Trophoblast cell (in vitro differentiated cells and primary cell): ENCODE results near the gene NME2.

Experiments used
- DNase-seq, 2 donors: peaks; one replicate each; pipeline ENCODE4 v3.0.0-alpha.2; 2016
- H2AFZ ChIP-seq: 2 replicates; pipeline ENCODE4 v1.6.1; 2013; ENCODE audit warnings: low read length, moderate library complexity, mild to moderate bottlenecking; ENCODE audit not compliant: insufficient read depth, poor library complexity
- H2AK5ac ChIP-seq: 2 replicates; pipeline ENCODE4 v1.6.1; 2013; ENCODE audit warnings: mild to moderate bottlenecking, low read length
- H2BK120ac ChIP-seq: 2 replicates; pipeline ENCODE4 v1.6.1; 2013; ENCODE audit warnings: low read length, mild to moderate bottlenecking, moderate library complexity; ENCODE audit not compliant: insufficient read depth, poor library complexity
- H2BK12ac ChIP-seq: 2 replicates; pipeline ENCODE4 v1.6.1; 2013; ENCODE audit warnings: mild to moderate bottlenecking, low read length, moderate library complexity
- H2BK5ac ChIP-seq: 2 replicates; pipeline ENCODE4 v1.6.1; 2013; ENCODE audit warnings: low read length, low read depth, moderate library complexity, mild to moderate bottlenecking; ENCODE audit not compliant: poor library complexity
- H3K14ac ChIP-seq: 2 replicates; pipeline ENCODE4 v1.6.1; 2013; ENCODE audit warnings: mild to moderate bottlenecking, low read length
- H3K18ac ChIP-seq: 2 replicates; pipeline ENCODE4 v1.6.1; 2013; ENCODE audit warnings: mild to moderate bottlenecking, low read length
- H3K23ac ChIP-seq: 2 replicates; pipeline ENCODE4 v1.6.1; 2013; ENCODE audit warnings: low read length
- H3K27ac ChIP-seq: 2 replicates; pipeline ENCODE4 v1.5.1; 2013; ENCODE audit warnings: low read depth, mild to moderate bottlenecking, inconsistent platforms, low read length, moderate library complexity
- H3K27me3 ChIP-seq: 2 replicates; pipeline ENCODE4 v1.6.1; 2013; ENCODE audit warnings: inconsistent platforms, mild to moderate bottlenecking, low read length, moderate library complexity; ENCODE audit not compliant: insufficient read depth
- H3K36me3 ChIP-seq, 2 experiments: 1 replicate in 1 of 2; 2 replicates in 1 of 2; pipeline ENCODE4 v1.6.1; 2013; ENCODE audit warnings: low read length in 2 of 2, mild to moderate bottlenecking in 2 of 2, moderate library complexity in 1 of 2; ENCODE audit not compliant: insufficient read depth in 2 of 2, control insufficient read depth in 1 of 2
- H3K4ac ChIP-seq: 2 replicates; pipeline ENCODE4 v1.6.1; 2013; ENCODE audit warnings: low read depth, mild to moderate bottlenecking, low read length, moderate library complexity
- H3K4me1 ChIP-seq, 2 experiments: 1 replicate in 1 of 2; 2 replicates in 1 of 2; pipeline ENCODE4 v1.6.1; 2013; ENCODE audit warnings: low read length in 2 of 2, mild to moderate bottlenecking in 2 of 2, moderate library complexity in 1 of 2; ENCODE audit not compliant: insufficient read depth in 2 of 2, control insufficient read depth in 1 of 2
- H3K4me2 ChIP-seq: 2 replicates; pipeline ENCODE4 v1.6.1; 2013; ENCODE audit warnings: inconsistent platforms, mild to moderate bottlenecking, low read length, moderate library complexity
- H3K4me3 ChIP-seq: 2 replicates; pipeline ENCODE4 v1.5.1; 2013; ENCODE audit warnings: mild to moderate bottlenecking, low read depth, low read length, inconsistent platforms
- H3K79me1 ChIP-seq: one replicate; pipeline ENCODE4 v1.6.1; 2013; ENCODE audit warnings: low read length
- H3K79me2 ChIP-seq: 2 replicates; pipeline ENCODE4 v1.6.1; 2013; ENCODE audit warnings: low read length, mild to moderate bottlenecking; ENCODE audit not compliant: control insufficient read depth, insufficient read depth, poor library complexity
- H3K9ac ChIP-seq: 2 replicates; pipeline ENCODE4 v1.6.1; 2013; ENCODE audit warnings: mild to moderate bottlenecking, low read length
- H3K9me3 ChIP-seq: 2 replicates; pipeline ENCODE4 v1.6.1; 2013; ENCODE audit warnings: low read depth, mild to moderate bottlenecking, control low read depth, inconsistent platforms, low read length; ENCODE audit not compliant: insufficient read depth
- H4K12ac ChIP-seq: 2 replicates; pipeline ENCODE4 v1.6.1; 2013; ENCODE audit warnings: low read depth, mild to moderate bottlenecking, low read length, moderate library complexity
- H4K8ac ChIP-seq: 2 replicates; pipeline ENCODE4 v1.6.1; 2013; ENCODE audit warnings: low read depth, mild to moderate bottlenecking, low read length, moderate library complexity
- H4K91ac ChIP-seq: one replicate; pipeline ENCODE4 v1.6.1; 2013; ENCODE audit warnings: low read depth, mild to moderate bottlenecking, low read length, moderate library complexity
- WGBS: extraction: QIAGEN DNeasy Blood & Tissue Kit; methylation state at CpG from one replicate; pipeline ENCODE4 v1.1.7; 2013; ENCODE audit warnings: missing lambda C conversion rate; ENCODE audit not compliant: insufficient read length, insufficient coverage; ENCODE audit errors: extremely low coverage; 5-methylcytosine and 5-hydroxymethylcytosine counted together

Gene NME2

GRCh38 chr17:51135956-51136355 lies 30.3 kb upstream of the NME2 start:
- Histone ChIP-seq H2BK120ac (no peak overlapping the region), H3K79me2 (no peaks in the 10 kb centered on the region), H4K12ac (no peak overlapping the region), H4K8ac (no peak overlapping the region), H3K4ac (no peak overlapping the region), H3K27ac (no peak overlapping the region), H3K4me3 (no peak overlapping the region), H4K91ac (no peak overlapping the region), H3K4me1 (no peaks in the 10 kb centered on the region), H2BK12ac (no peak overlapping the region), H3K4me2 (no peak overlapping the region), H3K14ac (no peak overlapping the region), H3K9ac (no peak overlapping the region), H3K18ac (no peak overlapping the region), H2AK5ac (no peak overlapping the region), H3K36me3 (no peaks in the 10 kb centered on the region), H3K79me1 (no peaks in the 10 kb centered on the region), H2AFZ (no peak overlapping the region), H3K9me3 (no peaks in the 10 kb centered on the region), H3K27me3 (no peaks in the 10 kb centered on the region), H3K23ac (no peak overlapping the region), H2BK5ac (no peak overlapping the region)
- DNase-seq, result no peak
- no CpG with 5 or more reads among the region's 3 CpGs for WGBS

- Histone ChIP-seq H3K23ac (no peak overlapping the region), H2AFZ (no peak overlapping the region), H3K27me3 (no peaks in the 10 kb centered on the region), H2AK5ac (no peak overlapping the region), H3K36me3 (no peaks in the 10 kb centered on the region), H3K79me2 (no peaks in the 10 kb centered on the region), H3K18ac (no peak overlapping the region), H4K8ac (no peak overlapping the region), H3K4me1 (no peaks in the 10 kb centered on the region), H4K91ac (no peak overlapping the region), H4K12ac (no peak overlapping the region), H3K4me2 (no peak overlapping the region), H3K4ac (no peak overlapping the region), H2BK5ac (no peak overlapping the region), H3K79me1 (no peaks in the 10 kb centered on the region), H3K9me3 (no peaks in the 10 kb centered on the region), H3K4me3 (no peak overlapping the region), H3K27ac (no peak overlapping the region), H2BK12ac (no peak overlapping the region), H3K14ac (no peak overlapping the region), H2BK120ac (no peak overlapping the region), H3K9ac (no peak overlapping the region)
- no peak for DNase-seq
- no CpG with 5 or more reads among the region's 2 CpGs for WGBS
These were observed 23.6 kb upstream of the NME2 start for GRCh38 chr17:51142597-51142996.

DNA sequence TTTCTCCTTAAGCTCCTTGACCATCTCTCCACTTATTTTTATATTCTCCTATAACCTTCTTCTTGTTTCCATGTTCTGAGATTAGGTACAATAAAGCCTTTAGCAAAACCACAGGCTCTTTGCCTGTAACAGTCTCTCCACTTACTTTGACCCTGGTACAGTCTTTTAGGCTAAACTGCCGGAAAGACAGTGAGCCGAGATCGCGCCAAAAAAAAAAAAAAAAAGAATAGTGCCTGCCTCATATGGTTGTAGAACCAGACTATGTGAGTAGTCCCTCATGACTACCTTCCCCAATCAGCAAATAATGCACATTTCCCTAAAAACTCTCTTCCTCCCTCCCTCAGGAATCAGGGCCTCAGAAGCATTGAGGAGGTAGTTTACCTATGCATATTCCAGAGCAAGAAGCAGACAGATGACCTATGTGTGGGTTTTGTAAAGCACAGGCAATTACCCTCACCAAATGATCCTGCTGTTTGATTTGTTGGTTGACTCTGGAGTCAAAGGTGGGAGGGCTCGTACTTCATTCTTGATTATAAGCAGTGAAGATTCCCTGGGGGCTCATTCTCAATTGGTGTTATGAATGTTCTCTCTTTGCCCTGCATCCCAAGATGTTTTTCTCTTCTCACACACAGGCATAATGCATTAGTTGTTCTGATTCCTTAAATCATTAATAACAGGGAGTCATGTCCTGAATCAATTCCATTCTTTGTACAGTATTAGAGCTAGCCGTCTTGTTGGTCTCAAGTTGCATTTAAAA lies 21.8 kb upstream of the NME2 start:
- no peak overlapping the region for H2BK120ac ChIP-seq
- no peak overlapping the region for H3K4me3 ChIP-seq
- H2AFZ ChIP-seq, result no peak overlapping the region
- no peak for DNase-seq
- H3K4me2 ChIP-seq, result no peak overlapping the region
- no peaks in the 10 kb centered on the region for H3K4me1 ChIP-seq
- no CpG with 5 or more reads among the region's 6 CpGs for WGBS
- H3K79me2 ChIP-seq, result no peaks in the 10 kb centered on the region
- H2BK5ac ChIP-seq, result no peak overlapping the region
- no peaks in the 10 kb centered on the region for H3K36me3 ChIP-seq
- no peak overlapping the region for H4K91ac ChIP-seq
- H3K18ac ChIP-seq, result no peak overlapping the region
- H3K79me1 ChIP-seq, result no peaks in the 10 kb centered on the region
- no peak overlapping the region for H4K12ac ChIP-seq
- H3K9ac ChIP-seq, result no peak overlapping the region
- no peak overlapping the region for H2AK5ac ChIP-seq
- H2BK12ac ChIP-seq, result no peak overlapping the region
- no peaks in the 10 kb centered on the region for H3K27me3 ChIP-seq
- H3K27ac ChIP-seq, result no peak overlapping the region
- no peak overlapping the region for H4K8ac ChIP-seq
- no peak overlapping the region for H3K23ac ChIP-seq
- H3K14ac ChIP-seq, result no peak overlapping the region
- H3K9me3 ChIP-seq, result no peaks in the 10 kb centered on the region
- H3K4ac ChIP-seq, result no peak overlapping the region

DNA sequence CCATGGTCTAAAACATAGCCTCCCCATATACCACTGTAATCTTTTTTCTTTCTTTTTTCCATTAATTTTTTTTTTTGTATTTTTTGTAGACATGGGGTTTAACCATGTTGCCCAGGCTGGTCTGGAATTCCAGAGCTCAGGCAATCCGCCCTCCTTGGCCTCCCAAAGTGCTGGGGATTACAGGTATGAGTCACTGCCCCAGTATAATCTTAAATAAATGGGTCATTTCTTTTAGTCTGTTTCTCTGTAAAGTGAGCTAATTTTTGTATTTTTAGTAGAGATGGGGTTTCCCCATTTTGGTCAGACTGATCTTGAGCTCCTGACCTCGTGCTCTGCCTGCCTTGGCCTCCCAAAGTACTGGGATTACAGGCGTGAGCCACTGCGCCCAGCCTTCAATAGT lies 18.6 kb upstream of the NME2 start:
- Histone ChIP-seq H2BK5ac (no peak overlapping the region), H3K9me3 (no peaks in the 10 kb centered on the region), H3K36me3 (no peaks in the 10 kb centered on the region), H3K4me2 (no peak overlapping the region), H3K9ac (no peak overlapping the region), H2BK12ac (no peak overlapping the region), H4K12ac (no peak overlapping the region), H4K91ac (no peak overlapping the region), H3K4ac (no peak overlapping the region), H3K23ac (no peak overlapping the region), H2AFZ (no peak overlapping the region), H3K79me1 (no peaks in the 10 kb centered on the region), H3K18ac (no peak overlapping the region), H2AK5ac (no peak overlapping the region), H2BK120ac (no peak overlapping the region), H3K27me3 (no peaks in the 10 kb centered on the region), H3K4me3 (no peak overlapping the region), H4K8ac (no peak overlapping the region), H3K27ac (no peak overlapping the region), H3K4me1 (no peaks in the 10 kb centered on the region), H3K79me2 (no peaks in the 10 kb centered on the region), H3K14ac (no peak overlapping the region)
- no peak for DNase-seq
- WGBS, result no CpG with 5 or more reads among the region's 4 CpGs
